Dermis blood vessel endothelial cell (primary cell): ENCODE measurements around the gene TEX14. TPM values are rescaled to one million over a fixed set of nuclear protein-coding genes. Genes with fewer than 3 reads are reported as not detected.

Experiments
- DNase-seq: peaks from one replicate; pipeline ENCODE4 v3.0.0; 2010
- total RNA-seq: library from RNA; depleted of rRNA; stranded (reverse); fragments of >200 nt; gene quantifications from 2 replicates; pipeline ENCODE4 v1.2.3, GENCODE V29; 2014

TEX14 gene
- total RNA-seq, 1 donor from 2014 or later: under 0.01 TPM

- DNase-seq: no peak
Measured at GRCh38 chr17:58521680-58522079, 170.2 kb downstream of the TEX14 start.

GRCh38 chr17:58520843-58521430, 170.9 kb downstream of the TEX14 start:
- DNase-seq: peak; percentile 60

GRCh38 chr17:58517928-58518609, 173.8 kb downstream of the TEX14 start:
- DNase-seq: peak; percentile 100

- no peak for DNase-seq
Measured at GRCh38 chr17:58517378-58517927, 174.4 kb downstream of the TEX14 start.

- DNase-seq: no peak
Measured at GRCh38 chr17:58516644-58517377, 175.0 kb downstream of the TEX14 start.

GRCh38 chr17:58515286-58515685, 176.6 kb downstream of the TEX14 start:
- DNase-seq: no peak

- DNase-seq: peak; percentile 15
Measured at GRCh38 chr17:58514770-58515157, 177.1 kb downstream of the TEX14 start.

GRCh38 chr17:58513965-58514769, 177.7 kb downstream of the TEX14 start, which contains the start of gene MTMR4:
Gene MTMR4, minus strand, starts transcription at chr17:58514638. Its CDS starts 231 bp downstream, at chr17:58514407.
- peak; percentile 79 for DNase-seq

- DNase-seq: no peak
Measured at GRCh38 chr17:58513267-58513964, 178.4 kb downstream of the TEX14 start.

GRCh38 chr17:58510075-58510474, 181.8 kb downstream of the TEX14 start:
- no peak for DNase-seq

GRCh38 chr17:58508341-58509067, 183.3 kb downstream of the TEX14 start:
- DNase-seq: no peak

- DNase-seq: no peak
Measured at GRCh38 chr17:58507123-58507634, 184.7 kb downstream of the TEX14 start.

Other genes starting within 250 kb of the TEX14 start
- 0.05 and 0.17 TPM in 2 replicates for gene HSF5, start 203.6 kb downstream of the TEX14 start, total RNA-seq
- gene MTMR4, start 177.4 kb downstream of the TEX14 start, total RNA-seq: 53.9 and 57.5 TPM in 2 replicates
- gene RAD51C, start 557 bp upstream of the TEX14 start, total RNA-seq: 22.8 and 28.3 TPM in 2 replicates
- gene PPM1E, start 63.8 kb upstream of the TEX14 start, total RNA-seq: under 0.01 and 0.14 TPM in 2 replicates